GM19043 (cell line): ENCODE measurements around the gene RAB11FIP4.
A peak's percentile ranks its signal among the peaks of the same experiment; 100 is the strongest.

Source experiments
- ATAC-seq: cut with Tn5 transposase; IDR thresholded peaks from one replicate; pipeline ENCODE4 v1.9.1; 2021; ENCODE audit warnings: low read depth; ENCODE audit not compliant: unreplicated experiment

Gene RAB11FIP4

DNA sequence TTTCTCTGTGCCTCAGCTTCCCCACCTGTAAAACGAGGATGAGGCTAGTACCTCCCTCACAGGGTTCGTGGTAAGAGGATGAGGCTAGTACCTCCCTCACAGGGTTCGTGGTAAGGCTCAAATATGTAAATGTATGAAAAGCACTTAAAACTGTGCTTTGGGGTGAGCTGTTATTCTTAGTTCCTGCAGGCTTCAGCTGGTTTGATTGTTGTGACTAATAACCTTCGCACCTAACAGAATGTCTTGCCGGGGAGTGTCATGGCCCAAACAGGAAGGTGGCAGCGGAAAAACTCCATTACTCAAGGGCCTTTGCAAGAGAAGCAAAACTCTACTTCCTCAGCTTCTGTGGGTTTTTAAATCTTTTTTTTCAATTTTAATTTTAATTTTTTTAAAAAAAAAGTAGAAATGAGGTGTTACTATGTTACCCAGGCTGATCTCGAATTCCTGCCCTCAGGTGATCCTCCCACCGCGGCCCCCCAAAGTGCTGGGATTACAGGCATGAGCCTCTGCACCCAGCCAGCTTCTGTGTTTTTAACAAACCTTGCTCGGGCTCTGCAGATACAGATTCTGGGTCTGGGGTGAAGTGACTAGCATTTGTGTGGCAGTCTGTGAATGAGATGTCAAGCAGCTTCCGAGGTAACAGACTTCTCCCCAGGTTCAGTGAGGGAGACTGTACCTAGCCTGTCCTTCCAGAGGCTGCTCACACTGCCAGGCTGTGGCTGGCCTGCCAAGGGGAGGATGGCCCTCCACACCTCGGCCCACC, 103.0 kb downstream of the RAB11FIP4 start:
- ATAC-seq: peak; percentile 46

DNA sequence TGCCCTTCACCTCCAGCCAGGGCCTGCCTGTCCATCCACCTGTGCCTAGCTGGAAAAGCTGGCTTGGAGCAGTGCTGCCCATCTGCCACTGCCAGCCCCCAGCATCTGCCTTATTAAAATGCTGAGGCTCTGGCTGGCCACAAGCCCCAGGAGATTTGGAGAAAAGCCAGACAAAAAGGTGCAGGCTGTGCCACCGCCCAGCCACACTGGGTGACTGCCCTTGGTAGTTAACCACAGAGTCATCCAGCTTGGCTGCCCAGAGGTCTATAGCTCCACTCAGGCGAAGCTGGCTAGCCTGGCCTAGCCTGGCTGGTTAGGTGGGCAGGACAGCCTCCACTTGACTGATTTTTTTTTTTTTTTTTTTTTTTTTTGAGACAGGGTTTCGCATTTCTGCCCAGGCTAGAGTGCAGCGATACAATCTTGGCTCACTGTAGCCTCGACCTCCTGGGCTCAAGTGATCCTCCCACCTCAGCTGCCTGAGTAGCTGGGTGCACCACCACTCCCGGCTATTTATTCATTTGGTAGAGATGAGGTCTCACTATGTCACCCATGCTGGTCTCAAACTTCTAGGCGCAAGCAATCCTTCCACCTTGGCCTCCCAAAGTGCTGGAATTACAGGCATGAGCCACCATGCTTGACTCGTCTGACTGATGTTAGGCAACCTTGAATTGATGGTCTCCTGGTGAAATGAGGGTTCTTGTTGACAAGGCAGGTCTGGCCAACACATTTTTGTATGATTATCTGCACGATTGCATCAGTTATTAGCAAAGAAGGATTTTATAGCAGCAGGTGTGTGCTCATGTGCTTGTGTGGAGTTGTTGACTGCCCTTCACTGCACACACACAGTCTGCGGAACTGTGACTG, 103.8 kb downstream of the RAB11FIP4 start:
- ATAC-seq: no peak

DNA sequence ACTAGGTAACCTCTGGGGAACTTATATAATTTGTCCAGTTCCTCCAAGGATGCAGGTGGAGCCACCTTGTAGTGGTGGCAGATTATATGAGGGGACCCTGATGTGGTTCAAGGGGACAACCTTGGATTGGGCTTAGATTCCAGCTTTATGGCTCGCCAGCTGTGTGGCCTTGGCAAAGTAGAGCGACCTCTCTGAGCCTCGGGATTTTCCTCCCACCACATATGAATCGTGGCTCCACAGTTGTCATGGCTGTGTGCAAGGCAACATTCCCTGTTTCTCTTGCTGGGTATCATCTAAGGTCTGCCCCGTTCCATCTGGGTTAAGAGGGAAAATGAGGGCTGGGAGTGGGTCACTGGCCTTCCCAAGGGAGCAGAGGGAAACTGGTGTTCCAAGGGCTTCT, 104.6 kb downstream of the RAB11FIP4 start:
- no peak for ATAC-seq

DNA sequence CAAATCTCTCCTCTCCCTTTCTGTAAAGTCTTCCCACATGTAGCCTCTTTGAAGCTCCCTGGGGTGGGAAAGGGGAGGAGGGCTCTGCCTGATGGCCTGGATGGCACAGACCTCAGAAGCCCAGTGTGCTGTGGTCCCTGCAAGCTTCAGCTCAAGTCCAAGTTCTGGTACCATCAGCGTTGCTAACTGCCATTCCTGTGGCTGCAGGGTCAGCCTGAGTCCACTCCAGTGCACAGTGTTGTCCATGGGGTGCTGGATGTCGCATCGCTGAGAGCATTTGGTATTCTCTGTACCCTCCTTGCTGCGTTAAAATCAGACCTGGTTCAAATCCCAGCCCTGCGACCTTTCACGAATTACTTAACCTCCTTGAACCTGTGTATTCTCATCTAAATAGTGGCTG, 105.1 kb downstream of the RAB11FIP4 start:
- no peak for ATAC-seq

DNA sequence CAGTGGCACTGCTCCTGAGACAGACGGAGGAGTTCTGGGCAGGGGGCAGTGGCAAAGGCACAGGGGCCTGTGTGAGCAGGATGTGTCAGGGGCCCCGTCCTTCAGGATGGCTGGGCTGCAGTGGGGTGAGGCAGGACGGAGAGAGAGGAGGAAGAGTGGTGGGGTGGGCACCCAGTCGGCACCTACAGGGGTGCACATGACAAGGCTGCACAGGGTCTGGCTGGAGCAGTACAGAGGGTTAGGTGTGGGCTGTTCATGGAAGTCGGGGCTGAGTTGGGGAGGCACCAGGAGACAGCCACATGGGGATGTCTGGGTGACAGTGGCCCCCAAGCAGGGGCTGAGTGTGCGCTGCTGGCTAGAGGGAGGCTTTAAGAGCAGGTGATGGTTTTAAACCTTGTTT, 106.0 kb downstream of the RAB11FIP4 start:
- ATAC-seq: no peak

DNA sequence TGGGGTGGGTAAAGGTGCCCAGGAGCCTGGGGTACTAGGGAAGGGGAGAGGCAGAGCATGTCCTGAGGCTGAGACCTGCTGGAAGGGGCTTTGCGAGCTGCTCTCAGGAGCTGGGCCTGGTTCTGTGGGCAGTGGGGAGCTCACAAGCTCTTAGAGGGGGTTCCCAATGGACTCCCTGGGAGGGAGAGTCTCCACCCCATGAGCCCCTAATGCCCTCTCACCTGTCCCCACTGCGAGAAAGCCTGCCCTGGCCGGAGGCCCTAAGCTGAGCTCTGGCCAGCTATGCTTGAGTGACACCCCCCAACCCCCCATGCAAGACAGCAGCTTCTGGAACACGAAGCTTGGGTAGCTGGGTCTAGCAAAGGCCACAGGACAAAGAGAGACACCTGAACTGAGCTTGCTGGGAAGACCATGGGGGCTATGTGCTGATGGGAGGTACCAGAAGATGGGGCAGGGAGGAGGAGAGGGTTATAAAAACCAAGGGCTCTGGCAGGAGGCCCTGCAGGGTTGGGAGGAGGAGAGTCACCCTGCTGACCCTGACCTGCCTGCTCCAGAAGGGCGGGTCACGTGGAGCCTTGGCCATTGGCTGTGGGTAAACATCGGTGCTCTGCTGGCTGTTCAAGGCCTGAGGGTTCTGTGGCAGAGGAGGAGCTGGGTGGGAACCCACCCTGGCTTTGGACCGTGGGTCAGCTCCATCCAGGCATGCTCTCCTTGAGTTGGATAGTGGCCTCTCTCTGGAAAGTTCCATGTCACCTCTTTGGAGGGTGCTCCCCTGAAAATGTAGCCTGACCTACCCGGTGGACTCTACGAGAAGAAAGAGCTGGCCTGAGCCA, 106.7 kb downstream of the RAB11FIP4 start:
- no peak for ATAC-seq

DNA sequence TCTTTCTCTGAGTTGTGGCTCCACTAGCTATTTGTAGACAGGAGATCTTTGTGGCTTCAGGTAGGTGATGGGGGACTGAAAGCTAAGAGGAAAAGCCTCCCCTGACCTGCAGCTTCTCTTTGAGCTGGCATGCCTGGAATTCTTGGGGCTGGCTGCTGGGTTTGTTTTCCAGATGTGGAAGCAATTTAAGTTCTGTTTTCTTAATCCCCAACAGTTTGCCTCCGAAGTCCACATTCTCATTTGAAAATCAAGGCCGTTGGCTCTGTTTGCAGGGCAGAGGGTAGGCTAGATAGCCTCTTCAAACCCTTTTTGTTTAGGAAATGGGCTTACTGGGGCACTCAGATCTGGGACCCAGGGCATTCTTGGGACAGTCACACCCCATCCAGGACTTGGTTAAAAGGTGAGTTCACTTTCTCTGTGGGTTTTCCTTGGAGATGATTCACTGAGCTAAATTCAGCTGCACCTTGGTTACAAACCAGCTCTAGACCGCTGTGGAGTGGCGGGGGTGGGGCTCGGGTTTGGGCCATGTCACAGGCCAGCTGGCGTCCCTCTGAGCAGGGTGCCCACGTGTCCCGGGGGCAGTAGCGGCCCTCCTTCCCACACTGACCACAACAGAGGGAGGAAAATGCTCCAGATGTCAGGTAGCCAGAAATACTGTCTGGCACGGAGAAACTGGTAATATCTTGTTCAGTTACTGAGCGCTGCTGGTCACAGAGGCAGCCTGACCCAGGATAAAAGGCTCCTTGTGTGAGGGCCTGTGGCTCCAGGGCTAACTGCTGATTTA, 108.5 kb downstream of the RAB11FIP4 start:
- ATAC-seq: no peak

DNA sequence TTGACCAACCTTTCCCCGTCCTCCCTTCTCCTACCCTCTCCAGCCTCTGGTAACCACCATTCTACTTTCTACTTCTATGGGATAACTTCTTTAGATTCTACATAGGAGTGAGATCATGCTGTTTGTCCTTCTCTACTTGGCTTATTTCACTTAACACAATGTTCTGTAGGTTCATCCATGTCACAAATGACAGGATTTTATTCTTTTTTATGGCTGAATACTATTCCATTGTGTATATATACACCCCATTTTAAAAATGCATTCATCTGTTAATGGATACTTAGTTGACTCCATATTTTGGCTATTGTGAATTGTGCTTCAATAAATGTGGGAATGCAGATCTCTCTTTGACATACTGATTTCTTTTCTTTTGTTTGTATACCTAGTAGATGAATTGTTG, 115.0 kb downstream of the RAB11FIP4 start:
- ATAC-seq: no peak

DNA sequence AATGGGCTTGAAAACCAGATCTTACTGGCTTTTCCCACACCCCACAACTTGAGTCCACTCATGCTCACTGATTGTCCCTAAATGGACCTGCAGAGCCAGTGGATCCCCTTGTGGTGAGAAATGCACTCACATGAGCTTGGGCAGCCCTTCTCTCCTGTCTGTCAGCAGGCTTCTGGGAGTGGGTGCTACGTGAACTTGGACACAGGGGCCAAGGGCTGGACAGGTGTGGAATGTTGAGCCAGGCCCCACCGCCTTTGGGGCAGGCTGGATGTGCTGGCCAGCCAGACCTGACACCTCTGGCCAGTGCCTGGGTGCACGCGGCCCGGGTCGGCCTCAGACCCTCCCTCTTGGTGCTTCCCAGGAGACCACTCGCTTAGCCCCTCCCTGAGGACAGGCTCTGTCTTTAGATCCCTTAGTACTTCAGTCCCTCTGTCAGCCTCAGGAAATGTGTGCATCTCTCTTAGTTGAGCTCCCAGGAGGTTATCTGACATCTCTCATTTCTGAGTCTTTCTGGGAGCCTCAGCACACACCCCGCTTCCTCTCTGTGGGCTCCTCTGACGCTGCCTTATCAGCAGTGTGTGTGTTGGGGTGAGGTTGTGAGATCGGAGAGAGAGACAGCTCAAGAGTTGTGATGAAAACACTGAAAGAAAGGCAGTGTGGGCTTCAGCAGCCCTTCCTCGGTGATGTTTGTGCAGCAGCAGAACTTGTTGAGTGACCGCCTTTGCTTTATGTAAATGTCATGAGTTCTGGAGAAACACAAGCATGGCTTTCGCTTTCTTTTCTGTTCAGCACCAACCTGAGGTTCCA, 117.0 kb downstream of the RAB11FIP4 start:
- peak; percentile 47 for ATAC-seq

DNA sequence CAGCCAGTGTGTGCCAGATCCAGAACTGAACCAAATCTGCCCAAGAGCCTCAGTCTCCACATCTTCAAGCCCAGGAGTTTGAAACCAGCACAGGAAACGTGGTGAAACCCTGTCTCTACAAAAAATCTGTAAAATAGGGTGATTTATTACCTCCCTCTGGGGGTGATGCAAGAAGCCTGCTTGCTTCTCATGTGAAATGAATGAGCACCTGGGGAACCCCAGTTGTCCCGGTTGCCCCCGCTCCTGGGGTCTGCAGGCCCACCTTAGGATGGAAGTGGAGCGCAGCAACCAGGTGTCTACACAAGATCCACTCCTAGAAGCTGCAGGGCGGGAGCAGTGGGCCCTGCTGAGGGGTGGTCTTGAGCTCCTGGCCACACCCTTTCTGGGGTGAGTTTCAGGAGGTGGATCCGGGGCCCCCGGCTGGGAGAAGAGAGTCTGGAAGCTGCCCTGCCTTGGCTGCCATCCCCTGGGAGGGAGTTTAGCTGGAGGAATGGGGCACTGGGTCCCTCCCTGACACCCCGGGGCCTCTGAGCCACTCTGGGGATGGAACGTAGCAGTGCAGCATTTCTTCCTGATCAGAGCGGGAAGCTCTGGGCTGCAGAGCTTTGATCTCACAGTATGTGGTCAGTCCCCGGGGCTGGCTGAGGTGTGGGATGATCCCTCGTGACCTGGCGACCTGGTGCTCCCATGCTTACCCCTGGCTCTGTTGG, 117.8 kb downstream of the RAB11FIP4 start:
- ATAC-seq: no peak

DNA sequence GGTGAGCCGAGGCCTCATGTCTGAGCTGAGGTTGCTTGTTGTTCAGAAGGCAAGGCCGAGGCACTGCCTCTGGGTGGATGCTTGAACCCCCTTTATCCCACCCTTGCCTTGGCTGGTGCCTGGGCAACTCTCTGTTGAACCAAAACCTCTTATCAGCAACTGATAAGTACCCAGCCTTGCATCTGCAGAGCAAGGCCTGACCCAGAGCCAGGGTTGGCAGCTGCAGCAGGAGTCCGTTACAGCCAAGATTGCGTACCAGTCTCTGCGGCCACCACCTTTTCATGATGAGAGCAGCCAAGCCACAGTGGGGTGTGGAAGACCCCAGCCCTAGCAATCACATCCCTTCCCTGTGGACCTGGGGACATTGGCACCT, 118.3 kb downstream of the RAB11FIP4 start:
- no peak for ATAC-seq

DNA sequence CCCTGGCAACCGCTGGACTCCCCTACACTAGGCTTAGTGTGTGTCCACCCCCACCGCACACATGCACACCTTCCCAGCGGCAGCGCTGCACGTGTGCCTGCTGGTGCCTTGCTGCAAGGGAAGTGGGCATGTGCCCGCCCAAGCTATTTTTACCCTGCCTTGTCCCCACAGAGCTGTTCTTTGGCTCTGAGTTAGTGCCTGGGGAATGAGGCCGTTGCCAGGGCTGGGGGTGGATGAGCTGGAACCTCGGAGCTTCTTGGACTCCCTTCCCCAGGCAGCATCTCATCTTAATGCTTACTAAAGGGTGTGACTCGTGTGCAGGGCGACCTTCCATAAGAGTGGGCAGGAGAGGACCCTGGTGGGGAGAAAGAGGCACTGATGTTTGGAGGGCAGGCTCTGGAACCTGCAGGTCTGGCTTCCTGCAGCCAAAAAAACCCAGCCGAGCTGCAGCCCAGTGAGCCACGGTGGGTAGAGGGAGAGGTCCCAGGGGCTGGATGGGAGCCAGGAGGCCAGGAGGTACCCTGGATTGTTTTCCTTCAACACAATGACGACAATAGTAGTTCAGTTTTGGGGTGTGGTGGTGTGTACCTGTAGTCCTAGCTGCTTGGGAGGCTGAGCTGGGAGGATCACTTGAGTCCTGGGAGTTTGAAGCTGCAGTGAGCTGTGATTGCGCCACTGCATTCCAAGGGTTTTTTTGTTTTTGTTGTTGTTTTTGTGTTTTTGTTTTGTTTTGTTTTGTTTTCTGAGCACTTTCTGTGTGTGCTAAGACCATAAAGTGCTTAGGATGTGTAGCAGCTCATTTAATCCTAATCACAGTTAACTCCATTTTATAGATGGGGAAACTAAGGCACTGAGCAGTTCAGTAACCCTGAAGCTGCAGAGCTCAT, 119.1 kb downstream of the RAB11FIP4 start:
- ATAC-seq: no peak

DNA sequence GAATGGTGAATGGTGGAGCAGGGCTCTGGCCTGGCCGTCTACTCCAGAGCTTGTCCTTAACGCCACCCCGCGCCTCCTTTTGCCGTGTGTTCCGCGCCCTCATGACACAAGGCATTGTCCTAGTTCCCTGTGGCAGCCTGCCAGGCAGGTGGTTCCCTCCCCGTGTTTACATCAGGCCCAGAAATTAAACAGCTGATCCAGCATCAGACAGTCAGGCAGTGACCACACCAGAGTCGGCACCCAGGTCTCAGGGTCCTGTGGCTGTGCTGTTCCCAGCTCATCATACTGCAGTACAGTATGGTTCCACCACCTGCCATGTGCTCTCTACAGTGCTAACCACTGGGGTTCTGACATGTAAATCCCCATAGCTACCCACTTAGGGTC, 119.7 kb downstream of the RAB11FIP4 start:
- ATAC-seq: no peak

DNA sequence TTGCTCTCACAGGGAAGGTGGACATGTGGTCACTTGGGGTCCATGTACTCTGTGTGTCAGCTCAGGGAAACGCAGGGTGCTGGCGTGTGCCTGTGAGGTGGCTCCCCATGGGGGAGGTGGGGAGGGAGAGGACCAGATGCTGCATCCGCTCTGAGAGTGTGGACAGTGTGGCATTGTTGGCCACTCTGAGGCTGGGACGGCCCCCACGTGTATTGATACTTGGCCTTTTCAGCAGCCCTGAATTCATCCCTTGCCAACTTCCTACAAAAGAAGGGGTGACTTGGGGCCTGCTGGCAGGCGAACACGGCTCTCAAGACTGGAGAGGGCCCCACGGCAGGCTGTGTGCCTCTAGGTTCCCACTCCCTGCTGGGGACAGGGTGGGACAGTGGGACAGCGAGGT, 120.1 kb downstream of the RAB11FIP4 start:
- no peak for ATAC-seq

DNA sequence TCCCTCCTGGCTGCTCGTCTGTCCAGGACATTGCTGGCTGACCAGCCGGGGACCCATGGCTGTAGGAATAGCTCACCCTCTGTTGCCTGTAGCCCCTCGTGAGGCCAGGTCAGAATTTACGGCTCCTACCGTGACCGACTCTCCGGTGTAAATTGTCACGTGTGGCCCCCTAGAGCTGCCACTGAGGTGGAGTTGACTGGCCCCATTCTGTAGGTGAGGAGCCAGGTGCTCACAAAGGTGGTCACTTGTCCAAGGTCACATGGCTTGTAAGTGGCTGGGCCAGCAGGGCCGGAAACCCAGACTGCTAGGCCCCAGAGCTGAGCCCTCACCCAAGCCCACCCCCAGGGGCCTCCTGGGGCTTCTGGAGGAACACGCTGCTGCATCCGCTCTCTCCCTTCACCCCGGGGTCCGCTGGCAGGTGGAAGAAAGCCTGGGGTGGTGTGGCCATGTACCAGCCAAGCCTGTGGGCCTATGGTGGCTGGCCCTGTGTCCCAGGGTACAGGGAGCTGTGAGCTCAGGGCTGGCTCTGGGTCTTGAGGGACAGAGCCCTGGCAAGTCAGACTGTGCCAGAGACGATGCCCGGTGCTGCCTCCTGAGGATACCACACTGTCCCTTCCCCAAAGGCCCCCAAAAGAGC, 120.7 kb downstream of the RAB11FIP4 start:
- ATAC-seq: no peak

DNA sequence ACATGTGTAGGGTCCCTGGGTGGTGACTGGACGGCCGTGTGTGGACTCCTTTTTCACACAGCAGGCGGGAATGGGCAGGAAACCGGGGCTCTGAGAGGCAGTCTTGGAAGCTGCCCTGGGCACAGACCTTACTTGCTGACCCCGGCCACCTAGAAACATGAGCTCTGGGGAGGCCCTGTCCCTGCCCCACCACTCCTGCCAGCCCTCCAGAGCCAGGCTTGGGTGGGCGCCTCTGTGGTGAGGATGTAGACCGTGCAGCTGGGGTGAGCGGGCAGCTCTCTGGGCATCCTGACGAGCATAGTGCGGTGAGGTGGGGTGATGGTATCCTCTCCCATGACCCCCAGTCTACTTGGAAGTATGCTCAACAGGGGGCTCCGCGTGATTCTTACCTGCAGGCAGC, 121.3 kb downstream of the RAB11FIP4 start:
- no peak for ATAC-seq

DNA sequence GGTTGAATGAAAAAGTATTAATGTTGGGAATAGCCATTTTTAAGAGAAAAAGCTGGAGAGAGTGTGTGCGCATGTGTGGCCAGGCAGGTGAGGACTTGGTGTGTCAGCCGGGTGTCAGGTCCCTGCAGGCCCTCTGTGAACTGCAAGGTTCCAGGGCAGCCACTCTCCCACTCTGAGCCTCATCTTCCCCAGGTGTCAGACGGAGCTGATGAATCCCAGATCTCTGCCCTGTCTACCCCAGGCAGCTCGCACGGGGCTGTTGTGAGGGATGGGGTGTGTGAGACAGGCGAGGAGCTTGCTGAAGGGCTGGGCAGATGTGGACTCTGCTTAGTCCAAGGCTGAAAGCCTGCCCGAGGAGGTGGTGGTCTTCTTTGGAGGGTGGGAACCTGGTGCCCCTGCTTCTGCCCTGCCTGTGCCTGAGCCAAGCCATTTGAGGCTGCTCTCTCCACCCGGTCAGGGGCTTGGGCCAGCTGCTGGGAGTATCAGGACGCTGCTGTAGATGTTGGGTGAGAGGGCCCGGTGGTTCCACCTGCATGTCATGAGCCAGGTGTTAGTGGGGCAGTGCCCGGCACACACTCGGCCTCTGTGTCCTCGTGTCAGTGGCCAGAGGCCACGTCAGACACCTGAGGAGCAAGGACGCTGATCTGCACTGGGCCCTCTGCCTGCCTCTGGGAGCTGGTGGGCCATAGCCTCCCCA, 122.4 kb downstream of the RAB11FIP4 start:
- no peak for ATAC-seq
